B cell (primary cell): Measurements from ENCODE around the gene DAP. TPM values are rescaled to one million over a fixed set of nuclear protein-coding genes. Genes with fewer than 3 reads are reported as not detected.

ENCODE experiments used
- ATAC-seq: fragments of 200-7000 bp; cut with Tn5 transposase; one replicate; pipeline ENCODE4 v1.10.0; 2021; ENCODE audit warnings: low read depth, mild to moderate bottlenecking, moderate number of reproducible peaks, moderate library complexity
- CTCF ChIA-PET: fragments of 350-600 bp; sonication (Branson Sonifier 250); formaldehyde crosslinking; loops from one replicate; lab custom pipeline; 2021; ENCODE audit warnings: antibody characterized with exemption, inconsistent platforms; lab: Charles Lee
- POLR2A ChIA-PET: fragments of 350-600 bp; sonication (Branson Sonifier 250); formaldehyde crosslinking; loops from one replicate; lab custom pipeline; 2021; ENCODE audit warnings: antibody characterized with exemption; lab: Charles Lee
- DNase-seq: peaks from one replicate; pipeline ENCODE4 v3.0.0; 2013
- H2AFZ ChIP-seq: 2 replicates; pipeline ENCODE4 v1.6.1; 2012; ENCODE audit warnings: mild to moderate bottlenecking, low read depth, low read length; ENCODE audit not compliant: insufficient read depth, poor library complexity, severe bottlenecking
- H3K27ac ChIP-seq, 2 donors: 1 replicate in 1 of 2; 2 replicates in 1 of 2; pipeline ENCODE4 v1.5.1; 2012 to 2013; ENCODE audit warnings: low read length in 2 of 2, mild to moderate bottlenecking in 2 of 2, moderate library complexity in 1 of 2
- H3K27me3 ChIP-seq, 4 experiments: fragments of 200-600 bp in 1 of 4; sonication (generic) in 1 of 4; replicated peaks in 1 of 4; 1 replicate in 2 of 4; 2 replicates in 2 of 4; pipeline versions ENCODE4 v1.6.1 to v1.7.0; 2013 to 2016; ENCODE audit warnings: low read length in 3 of 4, mild to moderate bottlenecking in 2 of 4, mixed read lengths in 1 of 4, moderate library complexity in 1 of 4; ENCODE audit not compliant: insufficient read depth in 4 of 4, control insufficient read depth in 3 of 4; ENCODE audit errors: control extremely low read depth in 1 of 4
- H3K36me3 ChIP-seq, 2 experiments: replicated peaks in 1 of 2; 1 replicate in 1 of 2; 2 replicates in 1 of 2; pipeline versions ENCODE4 v1.6.1 to v1.7.1; 2013; ENCODE audit warnings: low read length in 1 of 2; ENCODE audit not compliant: insufficient read depth in 2 of 2, control insufficient read depth in 1 of 2; ENCODE audit errors: control extremely low read depth in 1 of 2, extremely low read depth in 1 of 2
- H3K4me1 ChIP-seq, 2 donors: fragments of 200-600 bp in 1 of 2; sonication (generic) in 1 of 2; 1 replicate in 1 of 2; 2 replicates in 1 of 2; pipeline versions ENCODE4 v1.5.1 to v1.6.1; 2013 to 2017; ENCODE audit warnings: low read length in 2 of 2; ENCODE audit not compliant: control insufficient read depth in 2 of 2, insufficient read depth in 2 of 2
- H3K4me2 ChIP-seq: replicated peaks from 2 replicates; pipeline ENCODE3; 2012; ENCODE audit warnings: mild to moderate bottlenecking, low read depth, low read length; ENCODE audit not compliant: poor library complexity, severe bottlenecking
- H3K4me3 ChIP-seq, 5 experiments: fragments of 200-600 bp in 1 of 5; sonication (generic) in 1 of 5; 1 replicate in 3 of 5; 2 replicates in 2 of 5; pipeline versions ENCODE4 v1.5.1 to v1.7.0; 2011 to 2016; ENCODE audit warnings: low read length in 4 of 5, mild to moderate bottlenecking in 4 of 5, low read depth in 2 of 5, control low read depth in 1 of 5, moderate library complexity in 1 of 5; ENCODE audit not compliant: insufficient read depth in 1 of 5; ENCODE audit errors: control extremely low read depth in 1 of 5, extremely low read depth in 1 of 5
- H3K79me2 ChIP-seq: fragments of 200-600 bp; sonication (generic); one replicate; pipeline ENCODE4 v1.6.0; 2016; ENCODE audit warnings: low read length; ENCODE audit not compliant: control insufficient read depth, insufficient read depth
- H3K9ac ChIP-seq: fragments of 200-600 bp; sonication (generic); 2 replicates; pipeline ENCODE4 v1.6.1; 2017; ENCODE audit warnings: mild to moderate bottlenecking, low read length, moderate library complexity
- H3K9me3 ChIP-seq, 3 donors: one replicate each; pipeline versions ENCODE4 v1.6.1 to v1.7.1; 2013; ENCODE audit warnings: low read length in 2 of 3; ENCODE audit not compliant: control insufficient read depth in 2 of 3, insufficient read depth in 1 of 3; ENCODE audit errors: control extremely low read depth in 1 of 3
- H4K20me1 ChIP-seq: 2 replicates; pipeline ENCODE4 v1.6.0; 2012; ENCODE audit warnings: mild to moderate bottlenecking, low read length; ENCODE audit not compliant: insufficient read depth, control insufficient read depth, poor library complexity, severe bottlenecking
- H3K27ac Mint-ChIP-seq: one replicate; pipeline ENCODE4 v1.8.0; 2021; ENCODE audit warnings: mixed read lengths
- H3K27me3 Mint-ChIP-seq: one replicate; pipeline ENCODE4 v1.8.0; 2021; ENCODE audit warnings: mixed read lengths
- H3K4me1 Mint-ChIP-seq: one replicate; pipeline ENCODE4 v1.8.0; 2021; ENCODE audit warnings: mixed read lengths
- H3K4me3 Mint-ChIP-seq: one replicate; pipeline ENCODE4 v1.8.0; 2021; ENCODE audit warnings: mixed read lengths
- H3K9me3 Mint-ChIP-seq: one replicate; pipeline ENCODE4 v1.8.0; 2022; ENCODE audit warnings: mixed read lengths; ENCODE audit not compliant: insufficient read depth
- CTCF ChIP-seq: fragments of 200-600 bp; IDR thresholded peaks from one replicate; pipeline ENCODE4 v1.8.0; 2022; ENCODE audit warnings: antibody characterized with exemption, mild to moderate bottlenecking
- EZH2 ChIP-seq: IDR thresholded peaks from 2 replicates; pipeline ENCODE4 v1.6.1; 2012; ENCODE audit warnings: borderline replicate concordance, low read depth, mild to moderate bottlenecking, moderate library complexity, low read length; ENCODE audit not compliant: insufficient read depth, poor library complexity, severe bottlenecking
- WGBS: methylation state at CpG from one replicate; pipeline ENCODE4 v1.1.5; 2013; ENCODE audit warnings: missing lambda C conversion rate; ENCODE audit not compliant: insufficient coverage; 5-methylcytosine and 5-hydroxymethylcytosine counted together
- intact Hi-C: fragments of 100-400 bp; cut with micrococcal nuclease; formaldehyde crosslinking; loops from one replicate; pipeline ENCODE4 v1.10.0; 2022
- polyA plus RNA-seq: library from polyadenylated mRNA; depleted of rRNA; stranded (reverse); fragments of >200 nt; gene quantifications from 2 replicates; pipeline ENCODE4 v1.2.3, GENCODE V29; 2012
- total RNA-seq, 2 donors: library from RNA; stranded (reverse); fragments of 120-200 nt in 1 of 2; gene quantifications; 1 replicate in 1 of 2; 2 replicates in 1 of 2; pipeline versions ENCODE4 v1.2.3 to v1.2.4, GENCODE V29; 2013 to 2022

Gene DAP
- total and polyA plus RNA-seq, 2 donors (not counting 1 experiment from before 2014, with no cell fraction given), result 42.6 to 49.8 TPM

- TF ChIP-seq CTCF, result no peak
- TF ChIP-seq EZH2, result no peak
- WGBS, result 91% methylated on average over 5 of the region's 7 CpGs
- DNase-seq, result no peak
- H3K4me1 ChIP-seq, result peaks cover 20 to 41% of the 10 kb centered on the region in 2 donors
- Mint-ChIP-seq H3K27me3 (no peaks in the 10 kb centered on the region), H3K9me3 (no peaks in the 10 kb centered on the region), H3K4me1 (peaks cover 48% of the 10 kb centered on the region), H3K27ac (peak overlapping the region; percentile 91), H3K4me3 (peak overlapping the region; percentile 62)
- no peak overlapping the region for H3K9ac ChIP-seq
- no peaks in the 10 kb centered on the region for H3K27me3 ChIP-seq
- H3K4me2 ChIP-seq, result peak overlapping the region; percentile 21
- POLR2A ChIA-PET, result no interaction called here
- no peaks in the 10 kb centered on the region for H3K9me3 ChIP-seq
- ATAC-seq, result no peak
- H3K27ac ChIP-seq, result peak overlapping the region in 1 of 2 donors; percentile 5
- CTCF ChIA-PET, result interaction anchor here (1.5 kb wide), 1 partner anchor 63 kb away, joined by 3 read pairs; no protein-coding TSS in a partner anchor
- H3K79me2 ChIP-seq, result peaks cover 10% of the 10 kb centered on the region
- peaks cover 5% of the 10 kb centered on the region for H4K20me1 ChIP-seq
- no peak overlapping the region for H3K4me3 ChIP-seq
- intact Hi-C loops, result loop anchor here (1.0 to 5.0 kb wide), 2 partner anchors 62 to 68 kb away; partner anchors contain the start of gene DAP
- peaks cover 1 to 2% of the 10 kb centered on the region in 2 experiments for H3K36me3 ChIP-seq
- H2AFZ ChIP-seq, result no peak overlapping the region
Observed at GRCh38 chr5:10700516-10700915, 60.5 kb downstream of the DAP start.

DNA sequence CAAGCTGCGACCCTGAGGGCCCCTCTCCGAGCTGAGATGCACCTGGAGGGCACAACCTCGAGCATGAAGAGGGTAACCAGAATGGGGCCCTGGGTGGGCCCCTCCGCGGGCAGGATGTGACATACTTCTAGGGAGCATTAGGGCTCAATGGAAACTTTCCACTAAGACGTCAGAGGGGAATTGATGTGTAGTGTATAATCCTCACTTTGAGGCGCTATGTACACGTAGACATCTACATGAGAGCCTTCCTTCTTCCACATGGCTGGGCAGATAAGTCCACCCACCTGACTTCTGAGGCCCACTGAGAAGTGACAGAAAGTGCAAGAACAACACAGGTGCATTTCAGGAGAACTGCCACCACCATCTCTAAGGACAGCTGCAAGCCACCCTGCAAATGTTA is 61.0 kb downstream of the DAP start:
- H3K27me3 ChIP-seq, result no peaks in the 10 kb centered on the region
- Mint-ChIP-seq H3K27ac (peak overlapping the region; percentile 91), H3K27me3 (no peaks in the 10 kb centered on the region), H3K4me3 (peak overlapping the region; percentile 62), H3K9me3 (no peaks in the 10 kb centered on the region), H3K4me1 (peaks cover 46% of the 10 kb centered on the region)
- H3K4me2 ChIP-seq, result peak overlapping the region; percentile 21
- DNase-seq (peak; percentile 78), ATAC-seq (peak; percentile 83)
- H3K9me3 ChIP-seq, result no peaks in the 10 kb centered on the region
- intact Hi-C loops, result loop anchor here (1.0 to 10.0 kb wide), 5 partner anchors 62 to 1322 kb away; partner anchors contain the start of gene DAP
- peaks cover 10% of the 10 kb centered on the region for H3K79me2 ChIP-seq
- no peak overlapping the region for H3K9ac ChIP-seq
- H2AFZ ChIP-seq, result no peak overlapping the region
- 61% methylated on average over 3 of the region's 8 CpGs for WGBS
- H4K20me1 ChIP-seq, result peaks cover 5% of the 10 kb centered on the region
- ChIA-PET CTCF (interaction anchor here (1.2 to 1.5 kb wide), 2 partner anchors 63 to 64 kb away, joined by 3 read pairs; no protein-coding TSS in a partner anchor), POLR2A (no interaction called here)
- peaks cover 1 to 2% of the 10 kb centered on the region in 2 experiments for H3K36me3 ChIP-seq
- TF ChIP-seq CTCF (no peak), EZH2 (no peak)
- H3K27ac ChIP-seq, result peak overlapping the region; percentile 16 to 46
- no peak overlapping the region for H3K4me3 ChIP-seq
- H3K4me1 ChIP-seq, result peaks cover 16 to 41% of the 10 kb centered on the region in 2 donors
